GM12878 (cell line): ENCODE data around the gene TACR1. TPM values are rescaled to one million over a fixed set of nuclear protein-coding genes. Genes with fewer than 3 reads are reported as not detected.

Experiments used
- ATAC-seq: fragments of 200-7000 bp; cut with Tn5 transposase; 3 replicates; pipeline ENCODE4 v1.9.1; 2020; ENCODE audit warnings: mild to moderate bottlenecking, moderate library complexity
- BruUV-seq: library from RNA; stranded (reverse); fragments of 400-500 nt; replicated peaks from 2 replicates; lab custom pipeline; 2021; lab: Mats Ljungman, UMichigan
- CTCF ChIA-PET: fragments of 300-600 bp; sonication (Branson Sonifier 250); formaldehyde crosslinking; extraction: SDS; loops from one replicate; lab custom pipeline; 2021; ENCODE audit warnings: inconsistent platforms; lab: Yijun Ruan, JAX
- POLR2A ChIA-PET: fragments of 350-600 bp; formaldehyde crosslinking; extraction: SDS; loops from one replicate; lab custom pipeline; 2021; ENCODE audit warnings: inconsistent platforms; lab: Charles Lee
- RAD21 ChIA-PET: fragments of 300-600 bp; sonication (Branson Sonifier 250); formaldehyde crosslinking; loops from one replicate; lab custom pipeline; 2023; ENCODE audit warnings: antibody characterized with exemption; ENCODE audit not compliant: unreplicated experiment; lab: Charles Lee
- SMC1A ChIA-PET: fragments of 300-600 bp; sonication (Branson Sonifier 250); formaldehyde crosslinking; loops from one replicate; lab custom pipeline; 2023; ENCODE audit not compliant: unreplicated experiment, uncharacterized antibody; lab: Charles Lee
- DNase-seq: peaks from one replicate; pipeline ENCODE4 v3.0.0-alpha.2; 2011; ENCODE audit warnings: low read depth, low spot score
- FAIRE-seq: peaks from 3 replicates; lab custom pipeline; 2011; peaks lifted over from hg19 to GRCh38; lab: Jason Lieb, UNC
- H2AFZ ChIP-seq: 2 replicates; pipeline ENCODE4 v1.6.0; 2011; ENCODE audit warnings: low read depth, low read length, control low read depth; ENCODE audit not compliant: control insufficient read depth
- H3K27ac ChIP-seq: 2 replicates; pipeline ENCODE4 v1.5.1; 2011; ENCODE audit warnings: control low read depth; ENCODE audit not compliant: control insufficient read depth, insufficient read depth
- H3K27me3 ChIP-seq, 2 experiments: replicated peaks in 1 of 2; 2 replicates each; pipeline versions ENCODE4 v1.6.0 to v1.6.1; 2011; ENCODE audit warnings: low read length in 1 of 2; ENCODE audit not compliant: control insufficient read depth in 2 of 2, insufficient read depth in 2 of 2
- H3K36me3 ChIP-seq, 2 experiments: 2 replicates each; pipeline ENCODE4 v1.5.1; 2011; ENCODE audit warnings: low read length in 1 of 2; ENCODE audit not compliant: control insufficient read depth in 2 of 2, insufficient read depth in 2 of 2
- H3K4me1 ChIP-seq: 2 replicates; pipeline ENCODE4 v1.6.1; 2011; ENCODE audit warnings: mild to moderate bottlenecking, low read length, moderate library complexity, mixed read lengths; ENCODE audit not compliant: control insufficient read depth, insufficient read depth
- H3K4me2 ChIP-seq: 2 replicates; pipeline ENCODE4 v1.6.0; 2011; ENCODE audit warnings: control low read depth; ENCODE audit not compliant: control insufficient read depth, insufficient read depth
- H3K4me3 ChIP-seq: fragments of 200-600 bp; sonication (generic); 2 replicates; pipeline ENCODE4 v1.5.1; 2016
- H3K79me2 ChIP-seq: 2 replicates; pipeline ENCODE4 v1.6.0; 2011; ENCODE audit warnings: low read length; ENCODE audit not compliant: control insufficient read depth, insufficient read depth
- H3K9ac ChIP-seq: 2 replicates; pipeline ENCODE4 v1.8.0; 2011; ENCODE audit warnings: low read length, control low read depth, mixed read lengths; ENCODE audit not compliant: control insufficient read depth, insufficient read depth
- H3K9me3 ChIP-seq: replicated peaks from 3 replicates; pipeline ENCODE4 v1.5.1; 2011; ENCODE audit warnings: mild to moderate bottlenecking, low read length; ENCODE audit not compliant: control insufficient read depth, insufficient read depth
- H4K20me1 ChIP-seq: 2 replicates; pipeline ENCODE4 v1.6.0; 2011; ENCODE audit not compliant: control insufficient read depth, insufficient read depth
- JUND ChIP-seq: IDR thresholded peaks from 2 replicates; pipeline ENCODE4 v1.6.1; 2012; ENCODE audit warnings: low read depth, mild to moderate bottlenecking, low read length, improper control_type of control experiment, moderate library complexity
- MAX ChIP-seq: IDR thresholded peaks from 2 replicates; pipeline ENCODE4 v1.6.1; 2012; ENCODE audit warnings: low read depth, low read length, improper control_type of control experiment
- NR2C1 ChIP-seq: fragments of 450-650 bp; IDR thresholded peaks from 2 replicates; pipeline ENCODE4 v1.6.1; 2017; ENCODE audit warnings: antibody characterized with exemption, mild to moderate bottlenecking, moderate library complexity
- RAD21 ChIP-seq: IDR thresholded peaks from 2 replicates; pipeline ENCODE4 v1.6.1; 2011; ENCODE audit warnings: mild to moderate bottlenecking, low read depth, low read length, moderate library complexity; ENCODE audit not compliant: insufficient read depth
- SUZ12 ChIP-seq: fragments of 200-600 bp; sonication (generic); IDR thresholded peaks from one replicate; pipeline ENCODE4 v1.6.1; 2018; ENCODE audit warnings: antibody characterized with exemption, mild to moderate bottlenecking; ENCODE audit not compliant: unreplicated experiment
- TCF3 ChIP-seq: IDR thresholded peaks from 2 replicates; pipeline ENCODE4 v1.6.1; 2012; ENCODE audit warnings: low read depth, mild to moderate bottlenecking, low read length, borderline replicate concordance; ENCODE audit not compliant: insufficient read depth
- WGBS: methylation state at CpG from one replicate; pipeline ENCODE4 v1.1.6; 2016; ENCODE audit warnings: low lambda C conversion rate; ENCODE audit not compliant: insufficient replicate concordance, insufficient coverage; ENCODE audit errors: missing lambda C conversion rate; 5-methylcytosine and 5-hydroxymethylcytosine counted together
- in situ Hi-C: fragments of 300-500 bp; cut with MboI; formaldehyde crosslinking; loops from 9 replicates; pipeline ENCODE4 v1.14.3; 2018; ENCODE audit warnings: mixed read lengths
- intact Hi-C: fragments of 100-400 bp; cut with micrococcal nuclease; formaldehyde crosslinking; loops from one replicate; pipeline ENCODE4 v1.14.2; 2022; ENCODE audit not compliant: unreplicated experiment
- polyA plus RNA-seq, 11 experiments: library from polyadenylated mRNA; depleted of rRNA in 4 of 11; unstranded in 6 of 11; stranded (reverse) in 5 of 11; fragments of >200 nt; fragmentation: Nextera tagmentation in 4 of 11; fragmentation: Illumina TruSeq in 1 of 11; extraction: Ambion mirVana in 4 of 11; extraction: Trizol in 1 of 11; gene quantifications; 1 replicate in 1 of 11; 2 replicates in 10 of 11; pipeline versions ENCODE4 v1.2.1 to v1.2.3, GENCODE V29; 2011 to 2016; ENCODE audit warnings: inconsistent platforms in 2 of 11, missing spikeins in 2 of 11, low read depth in 1 of 11
- total RNA-seq, 4 experiments: library from RNA; depleted of rRNA in 3 of 4; stranded (reverse); fragments of >200 nt in 3 of 4; fragmentation: Illumina TruSeq in 1 of 4; extraction: Trizol in 1 of 4; gene quantifications; 2 replicates each; pipeline versions ENCODE4 v1.2.1 to v1.2.3, GENCODE V29; 2013 to 2021
- TF ChIP-seq, protein P1 (sequence below): fragments of 450-650 bp; IDR thresholded peaks from 2 replicates; pipeline ENCODE4 v1.6.1; 2017; ENCODE audit warnings: borderline replicate concordance

Gene TACR1
- total and polyA plus RNA-seq, 10 of the 15 experiments (the other 5 are each of a cell fraction or from before 2014, with no cell fraction given): 0.04 to 1.4 (median 0.15) TPM

GRCh38 chr2:75066121-75066902 is 133.0 kb downstream of the TACR1 start:
- Histone ChIP-seq H3K79me2 (no peaks in the 10 kb centered on the region), H3K36me3 (no peaks in the 10 kb centered on the region), H3K4me2 (no peak overlapping the region), H3K27ac (no peak overlapping the region), H3K9ac (no peak overlapping the region), H3K9me3 (no peaks in the 10 kb centered on the region; the same call in 2 of the 3 replicates), H3K27me3 (no peaks in the 10 kb centered on the region), H4K20me1 (no peaks in the 10 kb centered on the region), H2AFZ (no peak overlapping the region), H3K4me1 (no peaks in the 10 kb centered on the region), H3K4me3 (no peak overlapping the region)
- FAIRE-seq: no peak
- 88% methylated on average over 6 of the region's 6 CpGs for WGBS
- intact Hi-C loops: loop anchor here (5.0 kb wide), 1 partner anchor 561 kb away; no protein-coding TSS in a partner anchor
- no peak for TF ChIP-seq MAX
- no peak for TF ChIP-seq TCF3
- no peak for TF ChIP-seq RAD21
- TF ChIP-seq SUZ12: no peak
- TF ChIP-seq NR2C1: no peak
- TF ChIP-seq, protein P1, sequence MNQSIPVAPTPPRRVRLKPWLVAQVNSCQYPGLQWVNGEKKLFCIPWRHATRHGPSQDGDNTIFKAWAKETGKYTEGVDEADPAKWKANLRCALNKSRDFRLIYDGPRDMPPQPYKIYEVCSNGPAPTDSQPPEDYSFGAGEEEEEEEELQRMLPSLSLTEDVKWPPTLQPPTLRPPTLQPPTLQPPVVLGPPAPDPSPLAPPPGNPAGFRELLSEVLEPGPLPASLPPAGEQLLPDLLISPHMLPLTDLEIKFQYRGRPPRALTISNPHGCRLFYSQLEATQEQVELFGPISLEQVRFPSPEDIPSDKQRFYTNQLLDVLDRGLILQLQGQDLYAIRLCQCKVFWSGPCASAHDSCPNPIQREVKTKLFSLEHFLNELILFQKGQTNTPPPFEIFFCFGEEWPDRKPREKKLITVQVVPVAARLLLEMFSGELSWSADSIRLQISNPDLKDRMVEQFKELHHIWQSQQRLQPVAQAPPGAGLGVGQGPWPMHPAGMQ: no peak
- TF ChIP-seq JUND: no peak
- ChIA-PET POLR2A (no interaction called here), CTCF (interaction anchor here (0.6 to 6.4 kb wide), 23 partner anchors 10 to 562 kb away, joined by 3 to 114 read pairs (median 9); partner anchors contain the start of gene TACR1), SMC1A (interaction anchor here (0.7 to 5.3 kb wide), 20 partner anchors 9 to 543 kb away, joined by 3 to 92 read pairs (median 5); no protein-coding TSS in a partner anchor), RAD21 (interaction anchor here (1.0 to 2.8 kb wide), 7 partner anchors 8 to 544 kb away, joined by 3 to 14 read pairs (median 6); no protein-coding TSS in a partner anchor)
- DNase-seq: no peak
- no TSS peak for BruUV-seq
- in situ Hi-C loops: loop anchor here (25.0 kb wide), 1 partner anchor 346 kb away; no protein-coding TSS in a partner anchor
- no peak for ATAC-seq
